Breast epithelium (tissue), 4 donors: ENCODE measurements around the gene IL22RA1. TPM values are rescaled to one million over a fixed set of nuclear protein-coding genes. Genes with fewer than 3 reads are reported as not detected.

Experiments used
- DNase-seq, 2 donors: peaks; one replicate each; pipeline ENCODE4 v3.0.0-alpha.2; 2019; ENCODE audit warnings: low spot score in 2 of 2
- H3K27ac ChIP-seq, 2 donors: fragments of 200-600 bp; sonication (generic) in 1 of 2; one replicate each; pipeline ENCODE4 v1.5.1; 2016 to 2019; ENCODE audit warnings: mild to moderate bottlenecking in 1 of 2
- H3K27me3 ChIP-seq, 2 donors: fragments of 200-600 bp; sonication (generic) in 1 of 2; one replicate each; pipeline versions ENCODE4 v1.5.1 to v1.6.0; 2017 to 2019; ENCODE audit warnings: control low read depth in 1 of 2, mild to moderate bottlenecking in 1 of 2
- H3K36me3 ChIP-seq: fragments of 200-600 bp; one replicate; pipeline ENCODE4 v1.5.1; 2019
- H3K4me1 ChIP-seq, 2 donors: fragments of 200-600 bp; sonication (generic); one replicate each; pipeline ENCODE4 v1.5.1; 2016 to 2019; ENCODE audit warnings: control low read depth in 1 of 2
- H3K4me3 ChIP-seq, 3 donors: fragments of 200-600 bp; sonication (generic); 1 replicate in 2 of 3; 2 replicates in 1 of 3; pipeline ENCODE4 v1.5.1; 2016 to 2019; ENCODE audit warnings: mild to moderate bottlenecking in 3 of 3, moderate library complexity in 2 of 3
- H3K9me3 ChIP-seq, 2 donors: fragments of 200-600 bp; sonication (generic) in 1 of 2; one replicate each; pipeline ENCODE4 v1.5.1; 2016 to 2019; ENCODE audit warnings: control low read depth in 1 of 2
- CTCF ChIP-seq, 3 donors: fragments of 450-650 bp; IDR thresholded peaks; one replicate each; pipeline ENCODE4 v1.5.1; 2016 to 2017; ENCODE audit warnings: antibody characterized with exemption in 3 of 3, mild to moderate bottlenecking in 3 of 3, moderate library complexity in 3 of 3
- POLR2A ChIP-seq: fragments of 450-650 bp; IDR thresholded peaks from one replicate; pipeline ENCODE4 v1.6.1; 2016; ENCODE audit warnings: antibody characterized with exemption, mild to moderate bottlenecking, moderate library complexity
- POLR2AphosphoS5 ChIP-seq, 3 donors: sonication (generic); formaldehyde crosslinking; IDR thresholded peaks; one replicate each; pipeline ENCODE4 v1.6.1; 2017; ENCODE audit warnings: antibody characterized with exemption in 3 of 3
- intact Hi-C: fragments of 100-400 bp; cut with DNase I; formaldehyde crosslinking; loops from one replicate; pipeline ENCODE4 v1.15.1; 2023; ENCODE audit warnings: low total_unique reads
- total RNA-seq, 3 donors: library from RNA; depleted of rRNA; stranded (reverse); fragments of >200 nt; gene quantifications; one replicate each; pipeline ENCODE4 v1.1.0, GENCODE V29; 2016

Gene IL22RA1
- total RNA-seq, 3 donors from 2014 or later, result 0.73 to 0.98 TPM; not detected in 1

GRCh38 chr1:24181619-24182018 lies 38.7 kb upstream of the IL22RA1 start:
- intact Hi-C loops, result no loop called here
- H3K9me3 ChIP-seq, result no peaks in the 10 kb centered on the region
- no peaks in the 10 kb centered on the region for H3K4me1 ChIP-seq
- DNase-seq, result no peak
- TF ChIP-seq CTCF (IDR thresholded peaks at IDR 0.05) (no peak), POLR2A (no peak), POLR2AphosphoS5 (IDR thresholded peaks at IDR 0.05) (no peak)
- H3K27me3 ChIP-seq, result no peaks in the 10 kb centered on the region
- H3K4me3 ChIP-seq, result no peak overlapping the region
- no peaks in the 10 kb centered on the region for H3K36me3 ChIP-seq
- no peak overlapping the region for H3K27ac ChIP-seq

- Histone ChIP-seq H3K27me3 (no peaks in the 10 kb centered on the region), H3K27ac (no peak overlapping the region), H3K36me3 (no peaks in the 10 kb centered on the region), H3K4me3 (no peak overlapping the region), H3K4me1 (no peaks in the 10 kb centered on the region), H3K9me3 (no peaks in the 10 kb centered on the region)
- no peak for DNase-seq
- intact Hi-C loops, result no loop called here
- TF ChIP-seq CTCF (IDR thresholded peaks at IDR 0.05) (no peak), POLR2A (no peak), POLR2AphosphoS5 (IDR thresholded peaks at IDR 0.05) (no peak)
Observed at GRCh38 chr1:24180676-24181075, 37.7 kb upstream of the IL22RA1 start.

GRCh38 chr1:24179251-24179840 lies 36.4 kb upstream of the IL22RA1 start:
- H3K27me3 ChIP-seq, result no peaks in the 10 kb centered on the region
- no peaks in the 10 kb centered on the region for H3K4me1 ChIP-seq
- no peak for TF ChIP-seq POLR2A
- no peak for TF ChIP-seq POLR2AphosphoS5 (IDR thresholded peaks at IDR 0.05)
- no peak for TF ChIP-seq CTCF (IDR thresholded peaks at IDR 0.05)
- no peaks in the 10 kb centered on the region for H3K9me3 ChIP-seq
- DNase-seq, result no peak
- H3K27ac ChIP-seq, result no peak overlapping the region
- H3K4me3 ChIP-seq, result no peak overlapping the region
- H3K36me3 ChIP-seq, result no peaks in the 10 kb centered on the region
- intact Hi-C loops, result no loop called here

- H3K4me1 ChIP-seq, result no peaks in the 10 kb centered on the region
- H3K27me3 ChIP-seq, result no peaks in the 10 kb centered on the region
- no peaks in the 10 kb centered on the region for H3K36me3 ChIP-seq
- H3K9me3 ChIP-seq, result no peaks in the 10 kb centered on the region
- TF ChIP-seq CTCF (IDR thresholded peaks at IDR 0.05) (no peak), POLR2A (no peak), POLR2AphosphoS5 (IDR thresholded peaks at IDR 0.05) (no peak)
- intact Hi-C loops, result no loop called here
- H3K27ac ChIP-seq, result no peak overlapping the region
- DNase-seq, result no peak
- no peak overlapping the region for H3K4me3 ChIP-seq
Observed at GRCh38 chr1:24178407-24178806, 35.5 kb upstream of the IL22RA1 start.

- intact Hi-C loops, result no loop called here
- no peak for DNase-seq
- no peak for TF ChIP-seq POLR2A
- TF ChIP-seq POLR2AphosphoS5 (IDR thresholded peaks at IDR 0.05), result no peak
- no peak for TF ChIP-seq CTCF (IDR thresholded peaks at IDR 0.05)
- H3K9me3 ChIP-seq, result no peaks in the 10 kb centered on the region
- no peaks in the 10 kb centered on the region for H3K36me3 ChIP-seq
- H3K27ac ChIP-seq, result no peak overlapping the region
- no peak overlapping the region for H3K4me3 ChIP-seq
- H3K4me1 ChIP-seq, result no peaks in the 10 kb centered on the region
- no peaks in the 10 kb centered on the region for H3K27me3 ChIP-seq
Observed at GRCh38 chr1:24177161-24177560, 34.2 kb upstream of the IL22RA1 start.
